ENCODE results near the gene PTPN2. TPM values are rescaled to one million over a fixed set of nuclear protein-coding genes. Genes with fewer than 3 reads are reported as not detected.

PTPN2 gene
- total RNA-seq, 1 experiment from 2014 or later: 44.7 TPM

- Histone ChIP-seq H3K27ac (ENCODE audit: low read depth, low read length, poor library complexity, severe bottlenecking) (no peak overlapping the region), H3K27me3 (replicated peaks; ENCODE audit: insufficient read depth, low read depth, low read length, poor library complexity) (no peaks in the 10 kb centered on the region), H3K36me3 (ENCODE audit: insufficient read depth, low read length, poor library complexity, severe bottlenecking) (peaks cover 9% of the 10 kb centered on the region), H3K4me3 (ENCODE audit: low read depth, low read length, poor library complexity, severe bottlenecking) (no peak overlapping the region), H3K4me1 (ENCODE audit: insufficient read depth, low read length, poor library complexity, severe bottlenecking) (no peaks in the 10 kb centered on the region), H3K9me3 (ENCODE audit: low read depth, low read length, poor library complexity, severe bottlenecking) (peaks cover 7% of the 10 kb centered on the region)
- BruUV-seq (replicated peaks): no TSS peak
- DNase-seq (ENCODE audit: low spot score): no peak
- no peak for TF ChIP-seq EZH2 (IDR thresholded peaks at IDR 0.05; ENCODE audit: borderline replicate concordance, low read depth, low read length, poor library complexity, severe bottlenecking)
- TF ChIP-seq CTCF (conservative IDR thresholded peaks at IDR 0.05; ENCODE audit: low read depth, low read length): no peak
- CTCF ChIA-PET: no interaction called here
- intact Hi-C loops (cut with micrococcal nuclease; ENCODE audit: unreplicated experiment): no loop called here
- POLR2A ChIA-PET (ENCODE audit: low non-redundant PET): no interaction called here
Observed at GRCh38 chr18:12827588-12827987, 56.4 kb downstream of the PTPN2 start.

GRCh38 chr18:12825230-12825629 lies 58.8 kb downstream of the PTPN2 start:
- TF ChIP-seq CTCF (conservative IDR thresholded peaks at IDR 0.05; ENCODE audit: low read depth, low read length) (no peak), EZH2 (IDR thresholded peaks at IDR 0.05; ENCODE audit: borderline replicate concordance, low read depth, low read length, poor library complexity, severe bottlenecking) (no peak)
- intact Hi-C loops (cut with micrococcal nuclease; ENCODE audit: unreplicated experiment): no loop called here
- CTCF ChIA-PET: no interaction called here

GRCh38 chr18:12823892-12824291 lies 60.1 kb downstream of the PTPN2 start:
- Histone ChIP-seq H3K4me3 (ENCODE audit: low read depth, low read length, poor library complexity, severe bottlenecking) (no peak overlapping the region), H3K4me1 (ENCODE audit: insufficient read depth, low read length, poor library complexity, severe bottlenecking) (no peaks in the 10 kb centered on the region), H3K27me3 (replicated peaks; ENCODE audit: insufficient read depth, low read depth, low read length, poor library complexity) (no peaks in the 10 kb centered on the region), H3K36me3 (ENCODE audit: insufficient read depth, low read length, poor library complexity, severe bottlenecking) (peaks cover 9% of the 10 kb centered on the region), H3K27ac (ENCODE audit: low read depth, low read length, poor library complexity, severe bottlenecking) (no peak overlapping the region), H3K9me3 (ENCODE audit: low read depth, low read length, poor library complexity, severe bottlenecking) (peaks cover 7% of the 10 kb centered on the region)
- BruUV-seq (replicated peaks): no TSS peak
- ChIA-PET POLR2A (ENCODE audit: low non-redundant PET) (interaction anchor here (0.5 kb wide), 1 partner anchor 1124 kb away, joined by 6 read pairs; no protein-coding TSS in a partner anchor), CTCF (no interaction called here)
- intact Hi-C loops (cut with micrococcal nuclease; ENCODE audit: unreplicated experiment): no loop called here
- TF ChIP-seq EZH2 (IDR thresholded peaks at IDR 0.05; ENCODE audit: borderline replicate concordance, low read depth, low read length, poor library complexity, severe bottlenecking) (no peak), CTCF (conservative IDR thresholded peaks at IDR 0.05; ENCODE audit: low read depth, low read length) (no peak)
- DNase-seq (ENCODE audit: low spot score): no peak

More at GRCh38 chr18:12825230-12825629, 58.8 kb downstream of the PTPN2 start:
- H3K4me3 ChIP-seq (ENCODE audit: low read depth, low read length, poor library complexity, severe bottlenecking): no peak overlapping the region
- no TSS peak for BruUV-seq (replicated peaks)
- peaks cover 9% of the 10 kb centered on the region for H3K36me3 ChIP-seq (ENCODE audit: insufficient read depth, low read length, poor library complexity, severe bottlenecking)
- DNase-seq (ENCODE audit: low spot score): no peak
- no peaks in the 10 kb centered on the region for H3K4me1 ChIP-seq (ENCODE audit: insufficient read depth, low read length, poor library complexity, severe bottlenecking)
- no peaks in the 10 kb centered on the region for H3K27me3 ChIP-seq (replicated peaks; ENCODE audit: insufficient read depth, low read depth, low read length, poor library complexity)
- peaks cover 7% of the 10 kb centered on the region for H3K9me3 ChIP-seq (ENCODE audit: low read depth, low read length, poor library complexity, severe bottlenecking)
- POLR2A ChIA-PET (ENCODE audit: low non-redundant PET): no interaction called here
- no peak overlapping the region for H3K27ac ChIP-seq (ENCODE audit: low read depth, low read length, poor library complexity, severe bottlenecking)

Measured in A673 (cell line).